CD4-positive, alpha-beta T cell (primary cell): ENCODE data around the gene NFIC. TPM values are rescaled to one million over a fixed set of nuclear protein-coding genes. Genes with fewer than 3 reads are reported as not detected.
"Not testable (repeated sequence)": the region's sequence is repeated elsewhere in the genome, so short reads cannot be mapped to it uniquely, and the experiment has no call there.

Experiments used
- ATAC-seq: fragments of 200-7000 bp; cut with Tn5 transposase; one replicate; pipeline ENCODE4 v1.10.0; 2022; ENCODE audit warnings: mild to moderate bottlenecking; ENCODE audit not compliant: poor library complexity
- CTCF ChIA-PET: fragments of 350-600 bp; sonication (Branson Sonifier 250); formaldehyde crosslinking; loops from one replicate; lab custom pipeline; 2021; ENCODE audit warnings: antibody characterized with exemption, inconsistent platforms; lab: Charles Lee
- POLR2A ChIA-PET: fragments of 350-600 bp; sonication (Branson Sonifier 250); formaldehyde crosslinking; loops from one replicate; lab custom pipeline; 2021; ENCODE audit warnings: antibody characterized with exemption, inconsistent platforms; lab: Charles Lee
- DNase-seq, 14 experiments: peaks; one replicate each; pipeline ENCODE4 v3.0.0-alpha.2; 2013 to 2020; ENCODE audit warnings: mixed read lengths in 2 of 14
- H3K27ac ChIP-seq, 2 donors: one replicate each; pipeline versions ENCODE4 v1.5.1 to v1.7.0; 2013; ENCODE audit warnings: low read length in 2 of 2, low read depth in 1 of 2, mild to moderate bottlenecking in 1 of 2
- H3K27me3 ChIP-seq, 2 experiments: 1 replicate in 1 of 2; 2 replicates in 1 of 2; pipeline versions ENCODE4 v1.6.1 to v1.7.0; 2013; ENCODE audit warnings: low read length in 2 of 2, control low read depth in 1 of 2, mild to moderate bottlenecking in 1 of 2, moderate library complexity in 1 of 2; ENCODE audit not compliant: insufficient read depth in 2 of 2, control insufficient read depth in 1 of 2
- H3K36me3 ChIP-seq: one replicate; pipeline ENCODE4 v1.6.1; 2013; ENCODE audit warnings: low read length, control low read depth; ENCODE audit not compliant: insufficient read depth
- H3K4me1 ChIP-seq: one replicate; pipeline ENCODE4 v1.6.1; 2013; ENCODE audit warnings: low read length, control low read depth; ENCODE audit not compliant: insufficient read depth
- H3K4me3 ChIP-seq: one replicate; pipeline ENCODE4 v1.5.1; 2013; ENCODE audit warnings: mild to moderate bottlenecking, low read length, moderate library complexity
- H3K9me3 ChIP-seq, 2 experiments: 1 replicate in 1 of 2; 2 replicates in 1 of 2; pipeline versions ENCODE4 v1.6.1 to v1.7.0; 2013; ENCODE audit warnings: low read length in 2 of 2, mild to moderate bottlenecking in 2 of 2, control low read depth in 1 of 2, moderate library complexity in 1 of 2; ENCODE audit not compliant: control insufficient read depth in 1 of 2, insufficient read depth in 1 of 2
- H3K27ac Mint-ChIP-seq: one replicate; pipeline ENCODE4 v1.8.0; 2020; ENCODE audit warnings: mixed read lengths
- H3K27me3 Mint-ChIP-seq: one replicate; pipeline ENCODE4 v1.8.0; 2021; ENCODE audit warnings: mixed read lengths
- H3K36me3 Mint-ChIP-seq: one replicate; pipeline ENCODE4 v1.8.0; 2021; ENCODE audit warnings: low read depth, mixed read lengths
- H3K4me1 Mint-ChIP-seq: one replicate; pipeline ENCODE4 v1.8.0; 2021; ENCODE audit warnings: low read depth, mixed read lengths
- H3K4me3 Mint-ChIP-seq: one replicate; pipeline ENCODE4 v1.8.0; 2020; ENCODE audit warnings: mild to moderate bottlenecking, mixed read lengths
- H3K9me3 Mint-ChIP-seq: one replicate; pipeline ENCODE4 v1.8.0; 2020; ENCODE audit warnings: mixed read lengths
- CTCF ChIP-seq: fragments of 200-600 bp; IDR thresholded peaks from one replicate; pipeline ENCODE4 v1.8.0; 2022; ENCODE audit warnings: antibody characterized with exemption, mild to moderate bottlenecking
- intact Hi-C, 2 experiments: fragments of 100-400 bp; cut with DNase I in 1 of 2; cut with micrococcal nuclease in 1 of 2; formaldehyde crosslinking; loops; one replicate each; pipeline versions ENCODE4 v1.15.1 to v1.9.0; 2023 to 2025; cut with DNase I, micrococcal nuclease
- total RNA-seq, 174 experiments: library from RNA in 2 of 174; stranded (reverse) in 2 of 174; gene quantifications; one replicate each; pipeline ENCODE4 v1.2.3 and lab custom pipeline; 2021 to 2026

NFIC gene
- total RNA-seq, 2 experiments from 2014 or later = 22.1 to 22.2 TPM

GRCh38 chr19:3452171-3452941, 86.0 kb downstream of the NFIC start:
- no peak overlapping the region for H3K27ac Mint-ChIP-seq
- CTCF ChIA-PET = interaction anchor here (0.6 kb wide), 1 partner anchor 181 kb away, joined by 3 read pairs; no protein-coding TSS in a partner anchor
- Histone ChIP-seq H3K36me3 (peaks cover 59% of the 10 kb centered on the region), H3K27ac (no peak overlapping the region), H3K27me3 (no peaks in the 10 kb centered on the region), H3K4me3 (no peak overlapping the region), H3K4me1 (no peaks in the 10 kb centered on the region), H3K9me3 (no peaks in the 10 kb centered on the region)
- H3K9me3 Mint-ChIP-seq = no peaks in the 10 kb centered on the region
- POLR2A ChIA-PET = no interaction called here
- peaks cover 21% of the 10 kb centered on the region for H3K36me3 Mint-ChIP-seq
- H3K4me1 Mint-ChIP-seq = no peaks in the 10 kb centered on the region
- intact Hi-C loops = no loop called here
- no peak for TF ChIP-seq CTCF
- DNase-seq (no peak), ATAC-seq (no peak)
- H3K27me3 Mint-ChIP-seq = no peaks in the 10 kb centered on the region
- H3K4me3 Mint-ChIP-seq = no peak overlapping the region

GRCh38 chr19:3452942-3453214, 86.5 kb downstream of the NFIC start:
- intact Hi-C loops, H3K4me3 Mint-ChIP-seq, CTCF ChIA-PET, H3K27ac ChIP-seq, H3K9me3 ChIP-seq, DNase-seq, H3K4me1 ChIP-seq, H3K27me3 Mint-ChIP-seq, H3K4me3 ChIP-seq, POLR2A ChIA-PET, H3K9me3 Mint-ChIP-seq, ATAC-seq, H3K4me1 Mint-ChIP-seq, H3K27me3 ChIP-seq, H3K27ac Mint-ChIP-seq: not testable (repeated sequence)
- peaks cover 21% of the 10 kb centered on the region for H3K36me3 Mint-ChIP-seq
- peaks cover 61% of the 10 kb centered on the region for H3K36me3 ChIP-seq

- Mint-ChIP-seq H3K36me3 (peaks cover 21% of the 10 kb centered on the region), H3K9me3 (no peaks in the 10 kb centered on the region), H3K27me3 (no peaks in the 10 kb centered on the region), H3K4me3 (no peak overlapping the region), H3K27ac (no peak overlapping the region), H3K4me1 (no peaks in the 10 kb centered on the region)
- no peak overlapping the region for H3K4me3 ChIP-seq
- CTCF ChIA-PET = no interaction called here
- intact Hi-C loops = no loop called here
- no peak for ATAC-seq
- no peak for DNase-seq
- peaks cover 56% of the 10 kb centered on the region for H3K36me3 ChIP-seq
- H3K27me3 ChIP-seq = no peaks in the 10 kb centered on the region
- no peak for TF ChIP-seq CTCF
- H3K4me1 ChIP-seq = peaks cover 3% of the 10 kb centered on the region
- no peak overlapping the region for H3K27ac ChIP-seq
- H3K9me3 ChIP-seq = no peaks in the 10 kb centered on the region
- POLR2A ChIA-PET = no interaction called here
Observed at GRCh38 chr19:3453840-3454239, 87.5 kb downstream of the NFIC start.
